Astrocyte (in vitro differentiated cells and primary cell): ENCODE measurements around the gene MAPKAP1.

Source experiments
- CTCF ChIP-seq: IDR thresholded peaks from 2 replicates; pipeline ENCODE4 v1.5.1; 2011; ENCODE audit warnings: low read depth, mild to moderate bottlenecking, inconsistent platforms, low read length, moderate library complexity; ENCODE audit not compliant: insufficient read depth
- EZH2 ChIP-seq: IDR thresholded peaks from 2 replicates; pipeline ENCODE4 v1.6.1; 2012; ENCODE audit warnings: mild to moderate bottlenecking, low read length, inconsistent platforms; ENCODE audit not compliant: insufficient read depth

GRCh38 chr9:125470767-125471580, 236.0 kb downstream of the MAPKAP1 start:
- TF ChIP-seq CTCF (no peak), EZH2 (no peak)
